Kidney epithelial cell (primary cell): ENCODE data around the gene ZNF514. TPM values are rescaled to one million over a fixed set of nuclear protein-coding genes. Genes with fewer than 3 reads are reported as not detected.

ENCODE experiments used
- DNase-seq: peaks from one replicate; pipeline ENCODE4 v3.0.0-alpha.2; 2010; ENCODE audit warnings: low read depth
- H3K27me3 ChIP-seq: 2 replicates; pipeline ENCODE4 v1.6.0; 2011; ENCODE audit warnings: low read length; ENCODE audit not compliant: control insufficient read depth, insufficient read depth
- H3K36me3 ChIP-seq: 2 replicates; pipeline ENCODE4 v1.5.1; 2011; ENCODE audit warnings: low read length; ENCODE audit not compliant: control insufficient read depth, insufficient read depth
- H3K4me3 ChIP-seq: 2 replicates; pipeline ENCODE4 v1.5.1; 2011; ENCODE audit warnings: low read depth, mild to moderate bottlenecking, control low read depth, low read length
- total RNA-seq: library from RNA; depleted of rRNA; stranded (reverse); fragments of >200 nt; gene quantifications from 2 replicates; pipeline ENCODE4 v1.2.3, GENCODE V29; 2015
- TF ChIP-seq, protein P1 (sequence below): IDR thresholded peaks from 2 replicates; pipeline ENCODE4 v1.5.1; 2011; ENCODE audit warnings: mild to moderate bottlenecking, moderate library complexity, low read length, control low read depth, inconsistent platforms; ENCODE audit not compliant: insufficient read depth, poor library complexity, severe bottlenecking

Gene ZNF514
- total RNA-seq, 1 donor from 2014 or later: 8.2 TPM

DNA sequence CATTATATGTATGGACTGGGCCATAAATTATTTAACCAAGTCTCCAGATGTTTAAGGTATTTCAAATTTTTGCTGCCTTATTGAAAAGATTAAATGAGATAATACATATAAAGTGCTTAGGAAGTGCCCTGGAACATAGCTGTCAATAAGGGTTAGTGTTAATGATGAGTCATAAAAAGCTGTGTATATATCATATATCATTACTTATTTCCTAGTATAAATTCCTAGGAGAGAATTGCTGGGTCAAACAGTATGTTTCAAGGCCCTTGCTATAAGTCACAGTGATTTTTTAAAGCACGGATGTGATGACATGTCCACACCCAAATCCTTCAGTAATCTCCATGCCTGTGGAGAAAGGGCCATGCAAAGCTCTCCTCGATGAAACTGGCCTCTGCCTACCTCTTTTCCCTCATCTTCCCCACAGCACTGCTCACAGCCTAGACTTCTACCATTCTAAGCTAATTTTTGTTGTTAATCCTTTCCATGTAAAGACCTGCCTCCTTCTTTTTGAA is 14.4 kb upstream of the ZNF514 start:
- no peaks in the 10 kb centered on the region for H3K27me3 ChIP-seq
- H3K36me3 ChIP-seq: no peaks in the 10 kb centered on the region
- no peak for DNase-seq
- H3K4me3 ChIP-seq: no peak overlapping the region
- TF ChIP-seq, protein P1, sequence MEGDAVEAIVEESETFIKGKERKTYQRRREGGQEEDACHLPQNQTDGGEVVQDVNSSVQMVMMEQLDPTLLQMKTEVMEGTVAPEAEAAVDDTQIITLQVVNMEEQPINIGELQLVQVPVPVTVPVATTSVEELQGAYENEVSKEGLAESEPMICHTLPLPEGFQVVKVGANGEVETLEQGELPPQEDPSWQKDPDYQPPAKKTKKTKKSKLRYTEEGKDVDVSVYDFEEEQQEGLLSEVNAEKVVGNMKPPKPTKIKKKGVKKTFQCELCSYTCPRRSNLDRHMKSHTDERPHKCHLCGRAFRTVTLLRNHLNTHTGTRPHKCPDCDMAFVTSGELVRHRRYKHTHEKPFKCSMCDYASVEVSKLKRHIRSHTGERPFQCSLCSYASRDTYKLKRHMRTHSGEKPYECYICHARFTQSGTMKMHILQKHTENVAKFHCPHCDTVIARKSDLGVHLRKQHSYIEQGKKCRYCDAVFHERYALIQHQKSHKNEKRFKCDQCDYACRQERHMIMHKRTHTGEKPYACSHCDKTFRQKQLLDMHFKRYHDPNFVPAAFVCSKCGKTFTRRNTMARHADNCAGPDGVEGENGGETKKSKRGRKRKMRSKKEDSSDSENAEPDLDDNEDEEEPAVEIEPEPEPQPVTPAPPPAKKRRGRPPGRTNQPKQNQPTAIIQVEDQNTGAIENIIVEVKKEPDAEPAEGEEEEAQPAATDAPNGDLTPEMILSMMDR: no peak

DNA sequence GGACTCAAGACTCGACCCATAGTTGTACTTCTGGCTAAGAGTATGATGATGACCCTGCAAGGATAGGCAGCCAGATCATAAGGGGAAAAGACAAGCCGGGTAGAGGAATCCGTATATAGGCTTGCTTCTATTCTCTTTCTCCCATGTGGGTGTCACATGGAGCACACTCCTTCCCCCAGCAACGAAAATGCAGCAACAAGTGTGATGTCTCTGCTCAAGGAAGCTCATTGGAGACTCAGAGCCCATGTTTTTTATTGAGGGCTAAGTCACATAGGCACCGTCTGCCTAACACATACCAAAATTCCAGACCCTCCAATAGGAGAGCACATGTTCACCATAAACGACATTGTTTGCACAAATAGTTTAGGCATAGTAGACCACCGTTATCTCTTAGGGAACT is 12.3 kb upstream of the ZNF514 start:
- no peaks in the 10 kb centered on the region for H3K27me3 ChIP-seq
- DNase-seq: no peak
- no peak overlapping the region for H3K4me3 ChIP-seq
- H3K36me3 ChIP-seq: no peaks in the 10 kb centered on the region
- TF ChIP-seq, protein P1: no peak

DNA sequence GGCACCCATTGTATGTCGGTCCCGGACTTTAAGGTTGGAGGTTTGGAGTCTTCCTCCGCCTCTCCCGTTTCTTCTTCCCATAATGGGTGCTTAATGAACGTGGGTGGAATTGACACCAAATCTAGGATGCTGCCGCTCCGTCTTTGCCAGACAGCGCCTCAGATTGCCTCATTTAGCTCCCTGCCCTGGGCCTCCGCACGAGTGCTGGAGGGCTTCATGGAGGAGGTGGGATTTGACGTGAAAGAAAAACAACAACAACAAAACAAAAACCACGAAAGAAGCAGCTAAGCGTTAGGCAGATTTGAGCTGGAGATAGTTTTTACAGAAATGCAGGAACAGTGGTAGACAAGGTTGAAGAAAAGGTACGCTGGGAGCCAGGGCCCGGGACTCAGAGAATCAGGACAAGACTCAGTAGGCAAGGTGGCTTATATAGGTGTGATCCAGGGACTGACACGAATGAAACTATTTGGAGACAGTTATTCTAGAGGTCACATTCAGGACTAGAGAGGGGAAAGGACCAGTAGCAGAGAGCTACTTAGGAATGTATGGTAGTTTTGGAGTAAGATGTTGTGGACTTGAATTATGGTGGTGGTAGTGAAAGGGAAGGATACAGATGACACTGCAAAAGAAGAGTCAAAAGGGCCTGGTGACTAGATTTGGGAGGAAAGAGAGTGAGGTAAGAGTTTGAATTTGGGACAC is 6.6 kb upstream of the ZNF514 start:
- Histone ChIP-seq H3K36me3 (no peaks in the 10 kb centered on the region), H3K27me3 (no peaks in the 10 kb centered on the region), H3K4me3 (peak overlapping the region; percentile 76)
- DNase-seq: no peak
- TF ChIP-seq, protein P1: no peak

DNA sequence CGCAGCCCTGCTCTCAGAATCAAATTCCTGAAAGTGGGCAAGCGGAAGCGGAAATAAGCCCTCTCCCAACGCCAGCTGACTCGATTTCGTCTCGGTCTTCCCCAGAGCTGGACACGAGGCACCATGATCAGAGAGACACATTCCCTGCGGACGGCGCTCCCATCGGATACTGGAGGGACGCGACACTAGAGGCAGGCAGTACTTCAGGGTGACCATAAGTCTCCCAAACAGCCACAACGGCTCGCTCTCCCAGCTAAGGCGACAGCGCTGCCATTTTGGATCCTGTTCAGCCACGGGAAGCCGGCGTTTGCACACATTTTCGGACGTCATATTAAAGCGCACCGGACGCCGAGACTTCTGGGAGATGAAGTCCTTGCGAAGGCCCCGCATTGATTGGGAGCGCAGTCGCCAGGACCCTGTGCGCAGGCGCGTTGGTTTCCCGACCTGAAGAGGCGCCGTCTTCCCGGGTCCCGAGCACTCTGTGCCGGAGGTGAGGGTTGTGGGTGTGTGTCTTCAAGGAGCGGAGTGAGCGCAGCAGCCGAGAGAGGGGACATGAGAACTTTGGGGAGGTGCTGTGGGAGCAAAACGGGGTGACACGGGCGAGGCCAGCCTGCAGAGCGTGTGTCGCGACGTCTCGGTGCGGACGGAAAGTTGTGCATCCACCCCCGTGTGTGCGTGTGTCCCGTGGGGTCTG is 5.9 kb upstream of the ZNF514 start, which contains the start of gene ZNF2:
TSS of gene ZNF2 (plus strand) at position 439 of the 694 bp plus-strand sequence. CDS start 10,418 bp downstream, outside the sequence.
- peak; percentile 97 for DNase-seq
- Histone ChIP-seq H3K4me3 (peak within 1 kb of the TSS; percentile 76), H3K36me3 (no peaks in the 10 kb centered on the region), H3K27me3 (no peaks in the 10 kb centered on the region)
- TF ChIP-seq, protein P1: peak; percentile 5

DNA sequence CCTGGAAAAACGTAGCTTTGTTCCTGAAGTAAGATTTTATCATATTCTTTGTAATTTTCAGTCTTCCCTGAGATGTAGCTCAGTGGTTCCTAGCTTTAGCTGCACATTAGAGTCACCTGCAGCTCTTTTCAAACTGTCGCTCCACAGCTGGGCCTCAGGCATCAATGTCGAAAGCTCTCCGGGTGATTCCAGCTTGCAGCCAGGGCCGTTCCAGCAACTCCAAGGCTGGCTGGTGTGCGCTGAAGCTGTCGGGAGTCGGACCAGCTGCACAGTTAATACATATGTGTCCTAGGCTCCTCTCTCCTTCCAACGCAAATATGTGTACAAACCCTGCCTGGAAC is 5.4 kb upstream of the ZNF514 start:
- peak overlapping the region; percentile 76 for H3K4me3 ChIP-seq
- TF ChIP-seq, protein P1: no peak
- DNase-seq: no peak
- H3K27me3 ChIP-seq: no peaks in the 10 kb centered on the region
- no peaks in the 10 kb centered on the region for H3K36me3 ChIP-seq
